Omental fat pad (tissue), 4 donors: ENCODE measurements around the gene ANK2. TPM values are rescaled to one million over a fixed set of nuclear protein-coding genes. Genes with fewer than 3 reads are reported as not detected.

Source experiments
- ATAC-seq: fragments of 150-250 bp; one replicate; pipeline ENCODE4 v1.9.1; 2016; ENCODE audit warnings: mild to moderate bottlenecking, moderate library complexity; ENCODE audit not compliant: low FRiP score
- DNase-seq: peaks from one replicate; pipeline ENCODE4 v3.0.0-alpha.2; 2019; ENCODE audit warnings: low spot score
- CTCF ChIP-seq, 3 donors: fragments of 450-650 bp; IDR thresholded peaks; one replicate each; pipeline ENCODE4 v1.5.1; 2016 to 2017; ENCODE audit warnings: antibody characterized with exemption in 3 of 3, mild to moderate bottlenecking in 3 of 3, moderate library complexity in 2 of 3
- total RNA-seq, 4 donors: library from RNA; depleted of rRNA; stranded (reverse); fragments of >200 nt; gene quantifications; one replicate each; pipeline ENCODE4 v1.1.0, GENCODE V29; 2016

Gene ANK2
- total RNA-seq, 4 donors from 2014 or later = 51.4 to 200 (median 84.9) TPM

GRCh38 chr4:113116414-113117357 is 67.2 kb downstream of the ANK2 start:
- TF ChIP-seq CTCF (IDR thresholded peaks at IDR 0.05) = no peak
- DNase-seq (no peak), ATAC-seq (no peak)

- no peak for DNase-seq
- TF ChIP-seq CTCF (IDR thresholded peaks at IDR 0.05) = no peak
- ATAC-seq = no peak
Observed at GRCh38 chr4:113117358-113117702, 67.9 kb downstream of the ANK2 start.

GRCh38 chr4:113122066-113122465 is 72.6 kb downstream of the ANK2 start:
- TF ChIP-seq CTCF (IDR thresholded peaks at IDR 0.05) = no peak
- DNase-seq (no peak), ATAC-seq (no peak)

GRCh38 chr4:113125418-113125817 is 76.0 kb downstream of the ANK2 start:
- no peak for TF ChIP-seq CTCF (IDR thresholded peaks at IDR 0.05)
- ATAC-seq (no peak), DNase-seq (no peak)

GRCh38 chr4:113131136-113131535 is 81.7 kb downstream of the ANK2 start:
- DNase-seq = no peak
- TF ChIP-seq CTCF (IDR thresholded peaks at IDR 0.05) = no peak
- no peak for ATAC-seq

GRCh38 chr4:113131621-113132020 is 82.2 kb downstream of the ANK2 start:
- no peak for DNase-seq
- no peak for ATAC-seq
- no peak for TF ChIP-seq CTCF (IDR thresholded peaks at IDR 0.05)

GRCh38 chr4:113141901-113142346 is 92.5 kb downstream of the ANK2 start:
- ATAC-seq (no peak), DNase-seq (no peak)
- TF ChIP-seq CTCF (IDR thresholded peaks at IDR 0.05) = no peak
